Psoas muscle (tissue), 8 donors: ENCODE results near the gene NCAM1. TPM values are rescaled to one million over a fixed set of nuclear protein-coding genes. Genes with fewer than 3 reads are reported as not detected.

Experiments
- ATAC-seq, 4 donors: fragments of 200-7000 bp; cut with Tn5 transposase; one replicate each; pipeline ENCODE4 v1.9.1; 2020; ENCODE audit warnings: moderate library complexity in 3 of 4, mild to moderate bottlenecking in 2 of 4
- DNase-seq, 2 donors: peaks; one replicate each; pipeline ENCODE4 v3.0.0-alpha.2; 2020
- H3K27ac ChIP-seq: fragments of 200-600 bp; one replicate; pipeline ENCODE4 v1.8.0; 2022
- H3K27me3 ChIP-seq, 3 donors: fragments of 200-600 bp in 1 of 3; one replicate each; pipeline versions ENCODE4 v1.6.1 to v1.8.0; 2013 to 2022; ENCODE audit warnings: low read length in 2 of 3, mild to moderate bottlenecking in 2 of 3, moderate library complexity in 1 of 3; ENCODE audit not compliant: insufficient read depth in 3 of 3
- H3K36me3 ChIP-seq, 2 donors: fragments of 200-600 bp in 1 of 2; one replicate each; pipeline versions ENCODE4 v1.6.1 to v1.8.0; 2013 to 2022; ENCODE audit warnings: low read depth in 1 of 2, mild to moderate bottlenecking in 1 of 2, moderate library complexity in 1 of 2; ENCODE audit not compliant: insufficient read depth in 1 of 2
- H3K4me1 ChIP-seq: fragments of 200-600 bp; one replicate; pipeline ENCODE4 v1.8.0; 2022
- H3K4me3 ChIP-seq: fragments of 200-600 bp; one replicate; pipeline ENCODE4 v1.8.0; 2022; ENCODE audit warnings: mild to moderate bottlenecking
- H3K9me3 ChIP-seq: fragments of 200-600 bp; one replicate; pipeline ENCODE4 v1.8.0; 2022
- CTCF ChIP-seq: fragments of 200-600 bp; IDR thresholded peaks from one replicate; pipeline ENCODE4 v1.8.0; 2022; ENCODE audit warnings: antibody characterized with exemption
- WGBS, 3 donors: extraction: QIAGEN DNeasy Blood & Tissue Kit; methylation state at CpG; one replicate each; pipeline versions ENCODE4 v1.1.6 to v1.1.7; 2013; 5-methylcytosine and 5-hydroxymethylcytosine counted together
- intact Hi-C, 2 donors: fragments of 100-400 bp; cut with DNase I; formaldehyde crosslinking; loops; one replicate each; pipeline versions ENCODE4 v1.11.0 to v1.14.2; 2022
- polyA plus RNA-seq, 3 donors: library from polyadenylated mRNA; stranded (reverse); fragments of 200-250 nt; gene quantifications; one replicate each; pipeline ENCODE4 v1.2.3, GENCODE V29; 2013
- total RNA-seq, 4 donors: library from RNA; stranded (reverse); fragmentation: NEBNext Ultra II Directional in 2 of 4; extraction: Animal tissue kit (Norgen Biotek cat#: 25700) in 2 of 4; gene quantifications; one replicate each; pipeline versions ENCODE4 v1.2.1 to v1.2.4, GENCODE V29; 2021 to 2023
- donor health status: healthy with polysubstance abuse.
- donor health status: DM: no; HTN: no; CAD: no; lungs with moderate emphysema.
- donor health status: Bipolar disorder and iron deficiency.
- donor health status: healthy.
- donor health status: DM: yes; HTN: yes; CAD: no.
- donor health status: DM: no; HTN: no; CAD: no.
- donor health status: DM: no; HTN: no; CAD: no.
- donor health status: DM: yes; HTN: yes; CAD: no.

Gene NCAM1
- total and polyA plus RNA-seq, 7 donors: 1.3 to 50.3 (median 3.0) TPM

- no peak for DNase-seq
- no peak for ATAC-seq
- 86 to 90% (median 87%) methylated on average over 1 of the region's 1 CpG for WGBS, 3 donors
Measured at GRCh38 chr11:113021111-113021510, 59.9 kb downstream of the NCAM1 start.

DNA sequence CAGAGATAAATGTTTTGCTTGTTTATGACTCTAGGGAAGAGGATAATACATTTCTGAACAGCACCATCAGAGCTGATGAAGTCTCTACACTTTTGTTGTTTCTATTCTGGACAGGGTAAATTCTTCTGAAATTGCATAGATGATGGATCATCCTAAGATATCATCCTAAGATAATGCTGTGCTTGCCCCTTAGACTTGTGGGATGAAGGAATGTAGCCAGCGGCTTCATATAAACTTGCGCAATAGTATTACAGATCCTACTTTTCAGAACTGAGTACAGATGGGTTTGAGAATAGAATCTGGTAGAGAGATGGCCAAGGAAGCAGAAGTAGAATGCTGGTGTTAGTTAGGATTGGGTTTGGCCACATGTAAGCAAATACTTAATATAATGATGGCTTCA lies 61.0 kb downstream of the NCAM1 start:
- no peak overlapping the region for H3K27ac ChIP-seq
- TF ChIP-seq CTCF: no peak
- DNase-seq (no peak), ATAC-seq (no peak)
- no peaks in the 10 kb centered on the region for H3K36me3 ChIP-seq
- intact Hi-C loops: no loop called here
- no peak overlapping the region for H3K4me3 ChIP-seq
- 98 to 100% (median 99%) methylated on average over 2 of the region's 2 CpGs for WGBS, 3 donors
- H3K9me3 ChIP-seq: no peaks in the 10 kb centered on the region
- peaks cover 0 to 8% (median 0%) of the 10 kb centered on the region in 3 donors for H3K27me3 ChIP-seq
- H3K4me1 ChIP-seq: no peaks in the 10 kb centered on the region

More at GRCh38 chr11:113021111-113021510, 59.9 kb downstream of the NCAM1 start:
- peaks cover 0 to 8% (median 0%) of the 10 kb centered on the region in 3 donors for H3K27me3 ChIP-seq
- H3K9me3 ChIP-seq: no peaks in the 10 kb centered on the region
- no peaks in the 10 kb centered on the region for H3K4me1 ChIP-seq
- no peak overlapping the region for H3K4me3 ChIP-seq
- no peaks in the 10 kb centered on the region for H3K36me3 ChIP-seq
- H3K27ac ChIP-seq: no peak overlapping the region
- intact Hi-C loops: no loop called here
- TF ChIP-seq CTCF: no peak

DNA sequence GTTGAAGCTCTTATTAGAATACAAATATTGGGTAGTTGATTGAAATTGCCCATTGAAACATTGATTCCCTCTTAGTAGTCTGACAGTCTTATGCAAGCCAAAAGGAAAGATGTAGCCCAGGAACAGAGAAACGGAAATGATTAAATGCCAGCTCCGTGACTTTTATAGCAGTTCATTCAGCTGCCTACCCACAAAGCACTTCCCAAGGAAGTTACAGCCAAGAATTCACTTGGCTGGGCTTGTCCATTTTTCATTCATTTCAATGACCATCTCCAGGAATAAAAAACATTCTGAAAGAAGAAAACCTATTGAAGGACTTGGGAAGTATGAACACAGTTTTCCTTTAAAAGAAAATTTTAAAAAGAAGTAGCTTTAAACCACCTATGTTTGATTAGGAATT lies 62.0 kb downstream of the NCAM1 start:
- H3K4me3 ChIP-seq: no peak overlapping the region
- no peaks in the 10 kb centered on the region for H3K9me3 ChIP-seq
- ATAC-seq (no peak), DNase-seq (no peak)
- no peaks in the 10 kb centered on the region for H3K36me3 ChIP-seq
- TF ChIP-seq CTCF: no peak
- H3K4me1 ChIP-seq: no peaks in the 10 kb centered on the region
- H3K27ac ChIP-seq: no peak overlapping the region
- peaks cover 0 to 8% (median 0%) of the 10 kb centered on the region in 3 donors for H3K27me3 ChIP-seq
- 7 to 9% (median 8%) methylated on average over 2 of the region's 2 CpGs for WGBS, 3 donors
- intact Hi-C loops: no loop called here

- no peak overlapping the region for H3K27ac ChIP-seq
- no peak for TF ChIP-seq CTCF
- no peaks in the 10 kb centered on the region for H3K9me3 ChIP-seq
- 85 to 91% (median 90%) methylated on average over 4 of the region's 4 CpGs for WGBS, 3 donors
- no peak overlapping the region for H3K4me3 ChIP-seq
- intact Hi-C loops: no loop called here
- peaks cover 0 to 8% (median 0%) of the 10 kb centered on the region in 3 donors for H3K27me3 ChIP-seq
- H3K36me3 ChIP-seq: no peaks in the 10 kb centered on the region
- ATAC-seq (no peak), DNase-seq (no peak)
- no peaks in the 10 kb centered on the region for H3K4me1 ChIP-seq
Measured at GRCh38 chr11:113023986-113024385, 62.8 kb downstream of the NCAM1 start.

DNA sequence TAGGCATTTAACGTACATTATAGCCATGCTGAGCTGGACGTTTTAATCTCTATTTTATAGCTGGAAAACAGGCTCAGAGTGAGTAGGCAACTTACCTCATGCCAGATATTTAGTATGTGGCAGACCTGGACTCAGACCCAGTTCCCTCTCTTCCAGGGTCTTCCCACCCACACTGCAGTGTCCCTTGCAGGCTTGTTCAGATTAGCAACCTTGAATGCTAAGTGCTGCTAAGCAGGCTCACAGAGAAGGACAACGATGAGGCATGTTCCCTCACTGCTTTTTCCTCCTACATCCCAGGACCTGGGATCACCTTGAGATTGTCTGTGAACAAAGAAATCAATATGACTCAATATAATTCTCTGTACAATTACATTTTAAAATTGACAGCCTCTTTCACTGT lies 65.6 kb downstream of the NCAM1 start:
- no peaks in the 10 kb centered on the region for H3K4me1 ChIP-seq
- intact Hi-C loops: no loop called here
- DNase-seq (no peak), ATAC-seq (no peak)
- H3K36me3 ChIP-seq: no peaks in the 10 kb centered on the region
- no peak overlapping the region for H3K27ac ChIP-seq
- no peak for TF ChIP-seq CTCF
- H3K9me3 ChIP-seq: no peaks in the 10 kb centered on the region
- 71 to 75% (median 71%) methylated on average over 3 of the region's 3 CpGs for WGBS, 3 donors
- no peak overlapping the region for H3K4me3 ChIP-seq
- peaks cover 0 to 8% (median 0%) of the 10 kb centered on the region in 3 donors for H3K27me3 ChIP-seq
